OCI-LY7 (cell line): ENCODE data around the gene IFNA21. TPM values are rescaled to one million over a fixed set of nuclear protein-coding genes. Genes with fewer than 3 reads are reported as not detected.
"Not testable (repeated sequence)": the region's sequence is repeated elsewhere in the genome, so short reads cannot be mapped to it uniquely, and the experiment has no call there.

ENCODE experiments used
- BruUV-seq: library from RNA; stranded (reverse); fragments of 400-500 nt; replicated peaks from 2 replicates; lab custom pipeline; 2021; lab: Mats Ljungman, UMichigan
- CTCF ChIA-PET: fragments of 300-600 bp; sonication (Branson Sonifier 250); formaldehyde crosslinking; loops from one replicate; lab custom pipeline; 2022; ENCODE audit warnings: antibody characterized with exemption; ENCODE audit not compliant: unreplicated experiment; lab: Charles Lee
- POLR2A ChIA-PET: fragments of 300-600 bp; sonication (Branson Sonifier 250); formaldehyde crosslinking; loops from one replicate; lab custom pipeline; 2022; ENCODE audit warnings: antibody characterized with exemption; lab: Charles Lee
- DNase-seq: peaks from one replicate; pipeline ENCODE4 v3.0.0-alpha.2; 2015; ENCODE audit warnings: low spot score
- H2AFZ ChIP-seq: fragments of 200-600 bp; sonication (generic), shearing (Covaris generic); 2 replicates; pipeline ENCODE4 v1.6.1; 2014; ENCODE audit warnings: mild to moderate bottlenecking, antibody characterized with exemption, low read length, moderate library complexity
- H3K27ac ChIP-seq: fragments of 200-600 bp; sonication (generic); 2 replicates; pipeline ENCODE4 v1.5.1; 2014; ENCODE audit warnings: mixed run types, low read depth, mild to moderate bottlenecking, moderate library complexity, low read length, inconsistent platforms; ENCODE audit not compliant: poor library complexity, severe bottlenecking
- H3K36me3 ChIP-seq: fragments of 200-600 bp; sonication (generic); 2 replicates; pipeline ENCODE4 v1.6.1; 2014; ENCODE audit warnings: mild to moderate bottlenecking, antibody characterized with exemption, low read length, moderate library complexity, mixed read lengths; ENCODE audit not compliant: insufficient read depth
- H3K4me1 ChIP-seq: fragments of 200-600 bp; sonication (generic); 2 replicates; pipeline ENCODE4 v1.5.1; 2014; ENCODE audit warnings: mild to moderate bottlenecking, low read length; ENCODE audit not compliant: insufficient read depth, poor library complexity, severe bottlenecking
- H3K4me2 ChIP-seq: fragments of 200-600 bp; sonication (generic); 2 replicates; pipeline ENCODE4 v1.6.1; 2014; ENCODE audit warnings: mild to moderate bottlenecking, low read length
- H3K4me3 ChIP-seq: fragments of 200-600 bp; sonication (generic); 2 replicates; pipeline ENCODE4 v1.5.1; 2014; ENCODE audit warnings: mild to moderate bottlenecking, low read depth, low read length; ENCODE audit not compliant: poor library complexity, severe bottlenecking
- H3K79me2 ChIP-seq: fragments of 200-600 bp; sonication (generic); 2 replicates; pipeline ENCODE4 v1.6.1; 2016; ENCODE audit warnings: low read depth, mild to moderate bottlenecking, low read length, moderate library complexity, mixed read lengths; ENCODE audit not compliant: insufficient read depth
- H3K9me2 ChIP-seq: fragments of 200-600 bp; sonication (generic); 2 replicates; pipeline ENCODE4 v1.6.1; 2016; ENCODE audit warnings: mild to moderate bottlenecking, low read length, mixed read lengths; ENCODE audit not compliant: insufficient read depth
- H3K9me3 ChIP-seq: fragments of 200-600 bp; sonication (generic); 2 replicates; pipeline ENCODE4 v1.6.1; 2014; ENCODE audit warnings: mild to moderate bottlenecking, mixed run types, low read length, mixed read lengths
- H4K20me1 ChIP-seq: fragments of 200-600 bp; sonication (generic); 2 replicates; pipeline ENCODE4 v1.6.1; 2014; ENCODE audit warnings: mild to moderate bottlenecking, antibody characterized with exemption, low read length, moderate library complexity, mixed read lengths; ENCODE audit not compliant: insufficient read depth
- CTCF ChIP-seq: fragments of 200-600 bp; sonication (generic); conservative IDR thresholded peaks from 2 replicates; pipeline ENCODE4 v1.5.1; 2014; ENCODE audit warnings: mild to moderate bottlenecking, antibody characterized with exemption, low read length, moderate library complexity, mixed read lengths
- EZH2phosphoT487 ChIP-seq: fragments of 200-600 bp; sonication (generic); IDR thresholded peaks from 2 replicates; pipeline ENCODE4 v1.6.1; 2018; ENCODE audit warnings: low read depth, borderline replicate concordance, mild to moderate bottlenecking, mixed run types, antibody characterized with exemption, low read length, moderate library complexity, mixed read lengths
- intact Hi-C: fragments of 100-400 bp; cut with micrococcal nuclease; formaldehyde crosslinking; loops from one replicate; pipeline ENCODE4 v1.10.0; 2022; ENCODE audit not compliant: unreplicated experiment
- total RNA-seq, 2 experiments: library from RNA; depleted of rRNA in 1 of 2; stranded (reverse); fragments of >200 nt in 1 of 2; shearing (Covaris generic) in 1 of 2; gene quantifications; 2 replicates each; pipeline ENCODE4 v1.2.3, GENCODE V29; 2014 to 2022

The IFNA21 gene
- total RNA-seq, 2 experiments from 2014 or later: not detected

- CTCF ChIA-PET: no interaction called here
- H3K4me2 ChIP-seq: no peak overlapping the region
- H4K20me1 ChIP-seq: no peaks in the 10 kb centered on the region
- no peaks in the 10 kb centered on the region for H3K79me2 ChIP-seq
- no peaks in the 10 kb centered on the region for H3K9me3 ChIP-seq
- H3K9me2 ChIP-seq: no peaks in the 10 kb centered on the region
- DNase-seq: no peak
- H3K36me3 ChIP-seq: no peaks in the 10 kb centered on the region
- no peak overlapping the region for H2AFZ ChIP-seq
- TF ChIP-seq CTCF: no peak
- TF ChIP-seq EZH2phosphoT487: no peak
- H3K4me1 ChIP-seq: no peaks in the 10 kb centered on the region
- H3K27ac ChIP-seq: no peak overlapping the region
- intact Hi-C loops: no loop called here
- POLR2A ChIA-PET: no interaction called here
- BruUV-seq: no TSS peak
- H3K4me3 ChIP-seq: no peak overlapping the region
These were observed 43.9 kb upstream of the IFNA21 start for GRCh38 chr9:21210311-21210710.

- CTCF ChIA-PET, H3K9me3 ChIP-seq, H3K4me2 ChIP-seq, DNase-seq, H3K79me2 ChIP-seq, H3K27ac ChIP-seq, H4K20me1 ChIP-seq, H3K36me3 ChIP-seq, H3K4me1 ChIP-seq, intact Hi-C loops, BruUV-seq, H2AFZ ChIP-seq, H3K9me2 ChIP-seq, H3K4me3 ChIP-seq: not testable (repeated sequence)
- POLR2A ChIA-PET: interaction anchor here (0.6 to 0.7 kb wide), 3 partner anchors 328 to 1478 kb away, joined by 3 to 5 read pairs (median 3); no protein-coding TSS in a partner anchor
These were observed 40.6 kb upstream of the IFNA21 start, which contains the start of gene IFNA10 for GRCh38 chr9:21207043-21207442. IFNA10 (minus strand) TSS chr9:21207143; CDS start chr9:21207097, 46 bp downstream.

GRCh38 chr9:21205204-21205603, 38.7 kb upstream of the IFNA21 start:
- no peak overlapping the region for H3K4me3 ChIP-seq
- intact Hi-C loops: no loop called here
- H2AFZ ChIP-seq: no peak overlapping the region
- H3K4me1 ChIP-seq: no peaks in the 10 kb centered on the region
- DNase-seq: no peak
- H4K20me1 ChIP-seq: no peaks in the 10 kb centered on the region
- H3K27ac ChIP-seq: no peak overlapping the region
- H3K9me2 ChIP-seq: no peaks in the 10 kb centered on the region
- H3K4me2 ChIP-seq: no peak overlapping the region
- H3K9me3 ChIP-seq: no peaks in the 10 kb centered on the region
- TF ChIP-seq EZH2phosphoT487: no peak
- no peak for TF ChIP-seq CTCF
- CTCF ChIA-PET: no interaction called here
- POLR2A ChIA-PET: no interaction called here
- H3K36me3 ChIP-seq: no peaks in the 10 kb centered on the region
- no peaks in the 10 kb centered on the region for H3K79me2 ChIP-seq
- BruUV-seq: no TSS peak

GRCh38 chr9:21202105-21202504, 35.6 kb upstream of the IFNA21 start, which contains the start of gene IFNA7:
IFNA7 (minus strand) TSS chr9:21202205; CDS start chr9:21202165, 40 bp downstream.
- intact Hi-C loops, H3K9me3 ChIP-seq, H2AFZ ChIP-seq, H4K20me1 ChIP-seq, H3K4me3 ChIP-seq, DNase-seq, H3K79me2 ChIP-seq, H3K9me2 ChIP-seq, BruUV-seq, H3K4me2 ChIP-seq, H3K4me1 ChIP-seq, H3K36me3 ChIP-seq, CTCF ChIA-PET, H3K27ac ChIP-seq: not testable (repeated sequence)
- POLR2A ChIA-PET: interaction anchor here (0.6 to 1.5 kb wide), 3 partner anchors 16 to 1814 kb away, joined by 3 to 4 read pairs (median 3); no protein-coding TSS in a partner anchor
